HG02884 (cell line): ENCODE results near the gene ATAD3B.
"Not testable (repeated sequence)": the region's sequence is repeated elsewhere in the genome, so short reads cannot be mapped to it uniquely, and the experiment has no call there.

Source experiments
- ATAC-seq: cut with Tn5 transposase; IDR thresholded peaks from one replicate; pipeline ENCODE4 v1.9.1; 2021; ENCODE audit warnings: mild to moderate bottlenecking, moderate library complexity; ENCODE audit not compliant: unreplicated experiment

The ATAD3B gene

GRCh38 chr1:1529936-1530335 lies 58.4 kb downstream of the ATAD3B start:
- no peak for ATAC-seq

- no peak for ATAC-seq
Measured at GRCh38 chr1:1531947-1532346, 60.4 kb downstream of the ATAD3B start.

GRCh38 chr1:1533176-1533893 lies 61.8 kb downstream of the ATAD3B start:
- ATAC-seq, result not testable (repeated sequence)

GRCh38 chr1:1533894-1534291 lies 62.3 kb downstream of the ATAD3B start:
- ATAC-seq, result not testable (repeated sequence)

GRCh38 chr1:1534401-1535154 lies 63.0 kb downstream of the ATAD3B start:
- no peak for ATAC-seq

GRCh38 chr1:1535201-1536018 lies 63.8 kb downstream of the ATAD3B start:
- ATAC-seq, result no peak

GRCh38 chr1:1536019-1536937 lies 64.7 kb downstream of the ATAD3B start:
- no peak for ATAC-seq

- ATAC-seq, result no peak
Measured at GRCh38 chr1:1536938-1537546, 65.5 kb downstream of the ATAD3B start.

GRCh38 chr1:1537626-1538250 lies 66.2 kb downstream of the ATAD3B start:
- no peak for ATAC-seq

GRCh38 chr1:1538334-1538733 lies 66.8 kb downstream of the ATAD3B start:
- ATAC-seq, result no peak

- ATAC-seq, result no peak
Measured at GRCh38 chr1:1538989-1539309, 67.4 kb downstream of the ATAD3B start.

GRCh38 chr1:1539310-1540089 lies 67.9 kb downstream of the ATAD3B start:
- no peak for ATAC-seq

- ATAC-seq, result no peak
Measured at GRCh38 chr1:1540090-1540817, 68.7 kb downstream of the ATAD3B start, which contains the start of gene TMEM240. TSS of gene TMEM240 (minus strand) at chr1:1540624. CDS start at chr1:1540346, 278 bp downstream.

- no peak for ATAC-seq
Measured at GRCh38 chr1:1540818-1541628, 69.5 kb downstream of the ATAD3B start.

- no peak for ATAC-seq
Measured at GRCh38 chr1:1541956-1542765, 70.6 kb downstream of the ATAD3B start.
